GM21515 (cell line): ENCODE measurements around the gene NOTUM.
A peak's percentile ranks its signal among the peaks of the same experiment; 100 is the strongest.

Experiments used
- ATAC-seq: cut with Tn5 transposase; IDR thresholded peaks from one replicate; pipeline ENCODE4 v1.9.1; 2021; ENCODE audit not compliant: unreplicated experiment

Gene NOTUM

DNA sequence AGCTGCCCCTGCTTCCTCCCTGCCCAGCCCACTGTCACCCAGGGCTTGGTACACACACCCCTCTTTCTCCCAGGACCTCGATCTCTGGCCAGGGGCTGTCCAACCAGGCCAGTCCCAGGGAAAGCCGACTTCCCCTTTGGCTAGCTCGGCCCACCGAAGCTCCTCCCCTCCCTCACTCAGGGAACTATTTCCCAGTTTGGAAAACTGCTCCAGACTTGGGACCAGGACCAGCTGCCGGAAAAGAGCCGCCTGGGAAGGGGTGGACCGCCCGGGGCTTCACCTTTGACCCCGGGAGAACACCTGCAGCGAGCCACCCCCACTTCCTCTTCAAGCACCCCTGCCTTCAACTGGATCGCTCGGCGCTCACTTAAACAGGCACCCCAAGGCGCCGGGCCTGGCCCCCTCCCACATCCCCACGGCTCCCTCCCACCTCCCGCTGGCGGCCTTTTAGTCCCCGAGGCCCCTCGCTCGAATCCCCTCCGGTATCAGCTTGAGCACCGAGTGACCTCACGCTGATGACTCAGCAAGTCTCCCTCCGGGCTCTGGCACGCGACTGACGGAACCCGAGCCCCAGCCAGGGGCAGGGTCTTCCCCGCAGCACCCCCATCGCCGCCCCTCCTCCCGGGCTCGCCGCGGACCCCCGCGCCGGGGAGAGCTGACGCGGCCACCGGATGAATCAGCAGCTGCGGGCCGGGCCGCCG, 34.4 kb downstream of the NOTUM start:
- peak; percentile 13 for ATAC-seq

- no peak for ATAC-seq
Measured at GRCh38 chr17:81925860-81926450, 35.0 kb downstream of the NOTUM start.

DNA sequence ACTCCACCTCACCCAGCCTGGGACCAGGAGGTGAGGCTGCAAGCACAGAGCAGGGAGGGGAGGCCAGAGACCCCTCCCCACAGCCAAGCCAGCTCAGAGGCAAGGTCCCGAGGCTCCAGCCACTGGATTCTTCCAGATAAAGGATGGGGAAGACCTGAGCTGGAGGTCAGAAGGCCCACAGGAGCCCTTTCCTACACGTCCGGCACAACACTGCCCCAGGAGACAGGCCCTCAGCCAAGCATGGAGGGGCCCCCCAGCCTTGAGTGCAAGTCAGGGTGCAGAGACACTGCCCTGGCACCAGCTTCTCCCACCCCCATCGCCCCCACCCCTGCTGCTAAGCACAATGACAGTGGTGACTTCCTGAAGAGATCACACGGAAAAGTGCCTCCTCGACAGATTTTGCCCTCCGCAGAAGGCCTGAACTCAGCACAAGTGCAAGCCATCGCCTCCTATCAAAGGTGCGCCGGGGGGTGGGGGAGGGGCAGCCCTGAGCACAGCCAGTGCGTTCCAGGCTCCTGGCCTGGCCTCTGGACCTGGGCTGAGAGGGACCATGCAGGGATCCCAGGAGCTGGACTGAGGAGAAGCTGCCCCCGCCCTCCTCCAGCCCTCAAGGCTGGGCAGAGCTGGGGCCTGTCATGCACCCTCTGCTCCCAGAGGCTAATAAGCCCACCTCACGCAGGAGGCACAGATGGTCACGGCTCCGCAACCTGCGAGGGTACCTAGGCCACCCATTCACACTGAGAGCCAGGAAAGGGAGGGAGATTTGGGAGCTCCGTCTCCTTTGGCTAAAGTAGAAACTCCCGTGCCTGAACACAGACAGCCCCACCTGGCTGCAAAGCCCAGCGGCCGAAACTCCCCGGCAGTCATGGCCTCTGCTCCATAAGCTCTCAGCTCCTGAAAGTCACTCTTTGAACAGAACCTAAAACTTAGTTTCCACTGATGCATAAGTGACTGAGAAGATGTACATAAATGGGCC, 36.1 kb downstream of the NOTUM start:
- no peak for ATAC-seq

DNA sequence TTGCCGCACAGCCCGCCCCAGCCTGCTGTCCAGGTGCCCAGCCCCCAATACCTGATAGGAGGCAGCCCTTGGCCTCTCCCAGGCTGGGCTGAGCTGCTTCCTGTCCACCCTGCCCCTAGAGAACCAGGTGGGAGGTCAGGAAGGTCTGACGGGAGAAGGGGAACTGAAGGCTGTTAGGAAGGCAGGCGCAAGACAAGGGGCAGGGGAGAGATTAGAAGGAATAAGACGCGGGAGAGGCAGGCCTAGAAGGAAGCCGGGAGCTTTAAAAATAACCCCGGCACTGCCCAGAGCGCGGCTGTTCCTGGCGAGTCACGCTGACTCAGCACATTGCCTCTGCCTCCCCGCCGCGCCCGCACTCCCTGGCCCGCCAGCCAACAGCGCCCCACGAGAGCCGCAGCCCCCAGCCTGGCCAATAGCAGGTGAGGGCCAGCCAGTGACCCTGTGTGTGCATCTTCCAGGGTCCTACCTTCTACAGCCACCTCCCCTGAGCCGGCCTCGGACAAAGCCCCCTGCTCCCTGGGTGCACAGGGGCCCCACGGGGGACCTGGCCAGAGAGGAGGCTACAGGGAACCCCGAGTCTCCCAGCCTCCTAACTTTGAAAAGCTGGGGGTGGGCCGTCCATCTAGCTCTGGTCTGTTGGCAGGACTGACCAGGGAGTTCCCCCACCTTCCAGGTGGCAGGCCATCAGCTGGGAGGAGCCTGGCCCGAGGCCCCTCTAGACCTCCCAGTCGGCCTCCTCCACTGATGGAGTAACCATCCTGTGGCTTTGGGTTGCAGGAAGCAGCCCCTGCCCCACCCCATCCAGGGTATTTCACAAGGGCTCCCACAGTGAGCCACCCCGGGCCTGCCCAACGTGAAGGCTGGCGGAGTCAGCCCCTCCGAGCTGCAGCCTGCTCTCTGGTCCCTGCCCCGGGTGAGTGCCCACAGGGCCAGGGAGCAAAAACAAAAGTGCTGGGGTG, 37.4 kb downstream of the NOTUM start:
- no peak for ATAC-seq

- no peak for ATAC-seq
Measured at GRCh38 chr17:81922566-81923301, 38.3 kb downstream of the NOTUM start.

DNA sequence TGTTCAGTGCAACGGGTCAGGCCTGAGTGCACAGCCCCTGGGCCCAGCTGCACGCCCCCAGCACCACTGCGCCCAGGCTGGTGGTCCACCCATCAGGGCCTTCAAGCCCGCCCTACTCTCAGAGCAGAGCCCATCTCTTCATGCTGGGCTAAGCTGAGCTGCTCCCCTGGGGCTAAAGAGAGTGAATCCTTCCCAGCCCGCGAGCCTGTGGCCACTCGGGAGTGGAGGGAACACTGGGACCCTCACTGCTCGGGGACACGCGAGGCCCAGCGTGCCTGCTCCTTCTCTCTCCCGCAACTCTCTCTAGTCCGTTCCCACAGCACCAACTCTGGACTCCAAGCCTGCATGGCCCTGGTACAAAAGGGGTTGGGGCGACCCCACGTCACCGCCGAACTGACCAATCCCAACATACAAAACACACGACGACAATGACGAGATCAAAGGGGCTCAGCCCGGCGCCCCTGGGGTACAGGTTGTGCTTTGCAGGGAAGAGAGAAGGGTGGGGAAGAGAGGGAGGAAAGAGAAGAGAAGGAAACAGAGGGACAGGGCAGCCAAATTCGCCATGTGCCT, 38.9 kb downstream of the NOTUM start:
- ATAC-seq = no peak

GRCh38 chr17:81921537-81921862, 39.5 kb downstream of the NOTUM start:
- ATAC-seq = no peak

DNA sequence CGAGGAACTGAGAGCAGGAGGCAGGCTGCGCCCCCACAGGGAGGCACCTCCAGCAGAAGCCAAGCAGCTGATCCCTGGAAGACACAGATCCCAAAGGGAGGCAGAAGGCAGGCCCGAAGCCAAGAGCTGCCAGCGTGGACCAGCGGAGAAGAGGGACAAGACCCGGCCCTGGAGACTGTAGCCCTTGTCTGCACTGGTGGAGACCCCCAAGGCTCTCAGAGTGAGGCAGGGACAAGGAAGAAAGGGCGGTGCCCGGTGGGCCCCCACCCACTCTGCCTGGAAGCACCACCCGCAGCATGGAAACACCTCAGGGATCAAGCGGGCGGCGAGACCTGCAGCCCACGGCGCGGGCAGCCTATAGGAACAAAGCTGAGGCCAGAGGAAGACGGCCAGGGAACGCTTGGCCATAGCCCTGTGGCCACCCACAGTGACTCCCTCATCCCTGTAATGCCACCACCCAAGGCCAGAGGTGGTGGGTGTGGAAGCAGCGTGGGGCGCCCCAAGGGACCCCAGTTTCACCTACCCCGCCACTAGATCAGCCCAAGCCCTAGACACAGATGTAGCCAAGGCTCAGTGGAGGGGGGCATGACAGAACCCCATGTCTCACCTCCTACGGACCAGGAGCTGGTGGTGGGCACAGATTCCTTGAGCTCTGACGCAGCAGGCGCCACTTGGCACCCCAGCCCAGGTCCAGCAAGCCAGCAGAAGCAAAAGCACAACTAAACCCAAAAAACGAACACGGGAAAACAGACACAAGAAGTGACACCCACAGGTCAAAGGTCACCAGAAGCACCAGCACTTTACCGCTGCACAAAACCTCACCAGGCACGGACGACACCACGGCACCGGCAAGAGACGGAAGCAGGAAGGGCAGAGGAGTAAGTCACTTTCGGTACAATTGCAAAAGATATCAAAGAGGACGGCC, 40.1 kb downstream of the NOTUM start:
- no peak for ATAC-seq

- ATAC-seq = no peak
Measured at GRCh38 chr17:81918832-81919545, 42.0 kb downstream of the NOTUM start.

GRCh38 chr17:81918333-81918669, 42.7 kb downstream of the NOTUM start:
- ATAC-seq = peak; percentile 7

GRCh38 chr17:81917565-81918332, 43.2 kb downstream of the NOTUM start, which contains the start of gene SIRT7:
Gene SIRT7, minus strand, starts transcription at chr17:81918176. Its CDS starts 45 bp downstream, at chr17:81918131.
- peak; percentile 53 for ATAC-seq

DNA sequence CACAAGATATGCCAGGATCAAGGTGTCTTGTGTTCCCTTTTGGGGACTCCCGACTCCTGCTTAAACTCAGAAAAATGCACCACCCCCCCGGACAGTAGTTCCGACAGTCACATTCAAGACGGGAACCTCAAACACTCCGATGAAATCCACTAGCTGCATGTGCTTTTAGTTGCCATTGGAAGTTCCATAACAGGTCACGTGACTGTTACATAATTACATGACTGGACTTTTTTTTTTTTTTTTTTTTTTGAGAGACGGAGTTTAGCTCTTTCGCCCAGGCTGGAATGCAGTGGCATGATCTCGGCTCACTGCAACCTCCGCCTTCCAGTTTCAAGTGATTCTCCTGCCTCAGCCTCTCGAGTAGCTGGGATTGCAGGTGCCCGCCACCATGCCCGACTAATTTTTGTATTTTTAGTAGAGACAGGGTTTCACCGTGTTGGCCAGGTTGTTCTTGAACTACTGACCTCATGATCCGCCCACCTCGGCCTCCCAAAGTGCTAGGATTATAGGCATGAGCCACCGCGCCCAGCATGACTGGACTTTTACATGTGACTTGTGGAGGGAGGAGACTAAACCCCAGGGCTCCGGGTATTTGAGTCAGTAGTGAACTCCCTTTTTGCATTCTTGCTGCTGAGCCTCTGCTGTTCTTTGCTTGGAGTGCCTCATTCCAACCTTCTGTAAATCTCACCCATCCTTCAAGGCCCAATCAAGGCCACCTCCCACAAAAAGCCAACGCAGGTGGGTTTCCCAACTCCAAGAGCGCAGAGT, 44.6 kb downstream of the NOTUM start:
- no peak for ATAC-seq

GRCh38 chr17:81915331-81915730, 45.7 kb downstream of the NOTUM start:
- no peak for ATAC-seq

- no peak for ATAC-seq
Measured at GRCh38 chr17:81914103-81914850, 46.7 kb downstream of the NOTUM start.

GRCh38 chr17:81913394-81914102, 47.4 kb downstream of the NOTUM start:
- ATAC-seq = no peak
